Mucosa of descending colon (tissue), 3 donors: ENCODE results near the gene BPIFB4. TPM values are rescaled to one million over a fixed set of nuclear protein-coding genes. Genes with fewer than 3 reads are reported as not detected.

Experiments
- ATAC-seq: fragments of 200-7000 bp; cut with Tn5 transposase; one replicate; pipeline ENCODE4 v1.9.1; 2020; ENCODE audit warnings: mild to moderate bottlenecking, moderate library complexity
- DNase-seq, 3 donors: peaks; one replicate each; pipeline ENCODE4 v3.0.0-alpha.2; 2020
- H3K36me3 ChIP-seq: fragments of 200-600 bp; one replicate; pipeline ENCODE4 v1.8.0; 2021; ENCODE audit warnings: low read depth, mild to moderate bottlenecking
- H3K4me1 ChIP-seq: fragments of 200-600 bp; one replicate; pipeline ENCODE4 v1.8.0; 2021; ENCODE audit warnings: low read depth, mild to moderate bottlenecking
- H3K4me3 ChIP-seq: fragments of 200-600 bp; one replicate; pipeline ENCODE4 v1.8.0; 2021; ENCODE audit warnings: mild to moderate bottlenecking
- H3K9me3 ChIP-seq: fragments of 200-600 bp; one replicate; pipeline ENCODE4 v1.8.0; 2021; ENCODE audit warnings: mild to moderate bottlenecking
- CTCF ChIP-seq: fragments of 200-600 bp; IDR thresholded peaks from one replicate; pipeline ENCODE4 v1.8.0; 2022; ENCODE audit warnings: antibody characterized with exemption, mild to moderate bottlenecking
- intact Hi-C, 2 donors: fragments of 100-400 bp; cut with DNase I in 1 of 2; cut with micrococcal nuclease in 1 of 2; formaldehyde crosslinking; loops; one replicate each; pipeline versions ENCODE4 v1.11.0 to v1.11.1; 2022; cut with DNase I, micrococcal nuclease
- total RNA-seq, 3 donors: library from RNA; stranded (reverse); fragmentation: NEBNext Ultra II Directional in 2 of 3; extraction: Animal tissue kit (Norgen Biotek cat#: 25700) in 2 of 3; gene quantifications; one replicate each; pipeline versions ENCODE4 v1.2.1 to v1.2.4, GENCODE V29; 2021 to 2023
- donor health status: DM: no; HTN: no; CAD: no; lungs with moderate emphysema.
- donor health status: DM: no; HTN: no; CAD: no.
- donor health status: DM: no; HTN: yes; CAD: no.

The BPIFB4 gene
- total RNA-seq, 3 donors from 2014 or later: not detected

GRCh38 chr20:33081411-33082154 lies 2.1 kb downstream of the BPIFB4 start:
- no peak for ATAC-seq
- Histone ChIP-seq H3K36me3 (no peaks in the 10 kb centered on the region), H3K4me1 (no peaks in the 10 kb centered on the region), H3K4me3 (no peak overlapping the region), H3K9me3 (no peaks in the 10 kb centered on the region)
- DNase-seq: no peak
- intact Hi-C loops: no loop called here
- TF ChIP-seq CTCF: no peak

DNA sequence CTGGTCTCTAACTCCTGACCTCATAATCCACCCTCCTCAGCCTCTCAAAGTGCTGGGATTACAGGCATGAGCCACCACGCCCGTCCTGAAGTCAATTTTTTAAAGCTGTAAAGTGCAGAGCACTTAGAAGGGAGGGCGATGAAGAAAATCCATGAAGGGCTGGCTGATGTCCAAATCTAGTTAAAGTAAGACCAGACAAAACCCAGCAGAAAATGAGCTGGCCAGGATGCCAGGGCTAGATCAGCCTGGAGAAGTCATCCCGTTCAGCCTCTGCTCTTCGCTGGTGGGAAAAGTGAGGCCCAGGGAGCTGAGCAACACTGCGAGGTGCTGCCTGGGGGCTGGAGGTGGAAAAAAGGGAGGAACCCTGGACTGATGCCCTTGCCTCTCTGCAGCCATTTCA lies 3.1 kb downstream of the BPIFB4 start:
- no peak for DNase-seq
- Histone ChIP-seq H3K9me3 (no peaks in the 10 kb centered on the region), H3K4me1 (no peaks in the 10 kb centered on the region), H3K4me3 (no peak overlapping the region), H3K36me3 (no peaks in the 10 kb centered on the region)
- intact Hi-C loops: no loop called here
- no peak for TF ChIP-seq CTCF
- ATAC-seq: no peak

DNA sequence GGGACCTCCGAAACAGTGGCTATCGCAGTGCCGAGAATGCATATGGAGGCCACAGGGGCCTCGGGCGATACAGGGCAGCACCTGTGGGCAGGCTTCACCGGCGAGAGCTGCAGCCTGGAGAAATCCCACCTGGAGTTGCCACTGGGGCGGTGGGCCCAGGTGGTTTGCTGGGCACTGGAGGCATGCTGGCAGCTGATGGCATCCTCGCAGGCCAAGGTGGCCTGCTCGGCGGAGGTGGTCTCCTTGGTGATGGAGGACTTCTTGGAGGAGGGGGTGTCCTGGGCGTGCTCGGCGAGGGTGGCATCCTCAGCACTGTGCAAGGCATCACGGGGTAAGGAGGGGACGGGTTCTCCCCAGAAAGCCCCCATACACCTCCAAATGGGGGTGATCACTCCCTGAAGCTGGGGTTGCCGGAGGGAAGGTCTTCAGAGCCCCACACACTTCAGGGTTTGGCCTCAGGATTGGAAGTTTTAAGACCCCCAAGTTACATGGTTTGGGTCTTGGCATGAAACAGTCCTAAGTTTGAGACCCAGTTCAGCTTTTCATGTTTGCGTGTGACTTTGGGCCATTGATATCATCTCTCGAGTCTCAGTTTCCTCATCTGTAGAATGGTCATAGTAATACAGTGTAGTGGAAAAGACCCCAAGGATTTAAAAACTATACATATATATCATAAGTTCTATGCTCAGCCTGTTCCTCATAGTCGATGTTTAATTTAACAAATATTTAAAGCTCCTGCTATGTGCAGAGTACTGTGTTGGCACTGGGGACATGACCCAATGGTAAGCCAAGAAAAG lies 4.3 kb downstream of the BPIFB4 start:
- intact Hi-C loops: no loop called here

DNA sequence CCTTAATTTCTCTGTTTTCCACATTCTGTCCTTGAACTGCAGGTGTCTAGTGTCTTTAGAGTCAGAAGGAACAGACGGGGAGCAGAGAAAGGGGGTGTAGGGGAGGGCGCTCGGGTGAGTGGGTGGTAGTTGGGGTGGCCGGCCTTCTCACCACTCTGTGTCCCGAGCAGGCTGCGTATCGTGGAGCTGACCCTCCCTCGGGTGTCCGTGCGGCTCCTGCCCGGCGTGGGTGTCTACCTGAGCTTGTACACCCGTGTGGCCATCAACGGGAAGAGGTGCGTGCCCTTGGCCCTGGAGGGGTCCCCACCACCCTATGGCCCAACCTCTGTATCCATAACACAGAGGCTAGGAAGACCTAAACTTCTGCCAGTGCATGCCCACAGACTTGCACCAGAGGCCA lies 5.3 kb downstream of the BPIFB4 start:
- DNase-seq: no peak
- H3K4me3 ChIP-seq: no peak overlapping the region
- ATAC-seq: no peak
- intact Hi-C loops: no loop called here
- H3K4me1 ChIP-seq: no peaks in the 10 kb centered on the region
- no peaks in the 10 kb centered on the region for H3K9me3 ChIP-seq
- no peak for TF ChIP-seq CTCF
- H3K36me3 ChIP-seq: no peaks in the 10 kb centered on the region

More for the DNA sequence above, 4.3 kb downstream of the BPIFB4 start:
- Histone ChIP-seq H3K9me3 (no peaks in the 10 kb centered on the region), H3K36me3 (no peaks in the 10 kb centered on the region), H3K4me1 (no peaks in the 10 kb centered on the region), H3K4me3 (no peak overlapping the region)
- no peak for TF ChIP-seq CTCF
- DNase-seq: no peak
- no peak for ATAC-seq

GRCh38 chr20:33086052-33086722 lies 6.7 kb downstream of the BPIFB4 start:
- DNase-seq (no peak), ATAC-seq (no peak)
- H3K9me3 ChIP-seq: no peaks in the 10 kb centered on the region
- H3K4me1 ChIP-seq: no peaks in the 10 kb centered on the region
- no peaks in the 10 kb centered on the region for H3K36me3 ChIP-seq
- H3K4me3 ChIP-seq: no peak overlapping the region
- intact Hi-C loops: no loop called here
- TF ChIP-seq CTCF: no peak
